RPMI7951 (cell line): ENCODE data around the gene TMEM255B. TPM values are rescaled to one million over a fixed set of nuclear protein-coding genes. Genes with fewer than 3 reads are reported as not detected.
"Not testable (repeated sequence)": the region's sequence is repeated elsewhere in the genome, so short reads cannot be mapped to it uniquely, and the experiment has no call there.

Experiments used
- DNase-seq: peaks from one replicate; pipeline ENCODE4 v3.0.0-alpha.2; 2012; ENCODE audit warnings: low read depth
- total RNA-seq: library from RNA; depleted of rRNA; stranded (reverse); fragments of >200 nt; shearing (Covaris generic); gene quantifications from 2 replicates; pipeline ENCODE4 v1.2.3, GENCODE V29; 2014

Gene TMEM255B
- total RNA-seq, 1 experiment from 2014 or later: 0.60 TPM

- peak; percentile 57 for DNase-seq
Measured at GRCh38 chr13:113786262-113786841, 27.3 kb downstream of the TMEM255B start.

DNA sequence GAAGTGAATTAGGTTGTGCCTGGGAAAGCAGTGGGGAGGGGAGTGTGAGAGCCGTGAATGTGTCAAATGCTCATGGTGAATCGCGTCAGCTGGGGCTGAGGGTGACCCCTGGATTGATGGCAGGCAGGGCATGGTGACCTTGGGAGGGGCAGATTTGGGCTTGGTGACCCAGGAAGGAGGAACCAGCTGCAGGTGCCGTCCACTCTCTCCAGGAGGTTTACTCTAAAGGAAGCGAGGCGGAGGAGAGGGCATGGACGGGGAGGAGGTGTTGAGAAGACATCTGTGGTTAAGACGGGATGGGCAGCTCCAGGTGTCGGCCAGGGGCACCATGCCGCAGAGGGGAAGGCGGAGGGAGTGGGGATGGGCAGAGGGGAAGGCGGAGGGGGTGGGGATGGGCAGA lies 28.7 kb downstream of the TMEM255B start:
- DNase-seq: no peak

GRCh38 chr13:113788413-113789135 lies 29.5 kb downstream of the TMEM255B start:
- DNase-seq: no peak

GRCh38 chr13:113789167-113789566 lies 30.1 kb downstream of the TMEM255B start:
- no peak for DNase-seq

GRCh38 chr13:113789931-113790330 lies 30.9 kb downstream of the TMEM255B start:
- DNase-seq: not testable (repeated sequence)

- DNase-seq: no peak
Measured at GRCh38 chr13:113791226-113791625, 32.2 kb downstream of the TMEM255B start.

GRCh38 chr13:113791761-113792160 lies 32.7 kb downstream of the TMEM255B start:
- DNase-seq: no peak

DNA sequence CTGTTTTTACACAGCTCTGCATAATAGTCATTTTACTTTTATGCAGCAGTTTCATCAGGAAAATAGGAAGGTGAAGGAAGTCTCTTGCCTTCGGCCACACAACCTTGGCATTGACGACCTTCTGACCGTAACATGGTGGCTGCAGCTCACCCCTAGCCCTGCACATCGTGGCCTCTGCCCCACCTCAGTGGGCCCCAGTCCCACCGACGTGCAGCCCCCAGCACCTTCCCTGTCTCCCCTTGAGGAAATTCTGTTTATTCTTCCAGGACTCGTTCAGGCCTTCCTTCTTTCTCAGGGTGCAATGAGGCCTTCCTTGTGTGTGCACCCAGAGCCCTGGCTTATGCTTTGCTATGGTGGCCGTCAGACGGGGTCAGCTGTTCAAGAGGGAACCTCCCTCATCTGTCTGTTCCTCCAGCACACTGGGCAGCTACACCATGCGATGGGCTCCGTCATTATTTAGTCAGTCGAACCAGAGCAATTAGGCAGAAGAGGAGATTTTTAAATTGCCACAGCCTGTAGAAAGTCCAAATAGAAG lies 33.3 kb downstream of the TMEM255B start:
- no peak for DNase-seq

DNA sequence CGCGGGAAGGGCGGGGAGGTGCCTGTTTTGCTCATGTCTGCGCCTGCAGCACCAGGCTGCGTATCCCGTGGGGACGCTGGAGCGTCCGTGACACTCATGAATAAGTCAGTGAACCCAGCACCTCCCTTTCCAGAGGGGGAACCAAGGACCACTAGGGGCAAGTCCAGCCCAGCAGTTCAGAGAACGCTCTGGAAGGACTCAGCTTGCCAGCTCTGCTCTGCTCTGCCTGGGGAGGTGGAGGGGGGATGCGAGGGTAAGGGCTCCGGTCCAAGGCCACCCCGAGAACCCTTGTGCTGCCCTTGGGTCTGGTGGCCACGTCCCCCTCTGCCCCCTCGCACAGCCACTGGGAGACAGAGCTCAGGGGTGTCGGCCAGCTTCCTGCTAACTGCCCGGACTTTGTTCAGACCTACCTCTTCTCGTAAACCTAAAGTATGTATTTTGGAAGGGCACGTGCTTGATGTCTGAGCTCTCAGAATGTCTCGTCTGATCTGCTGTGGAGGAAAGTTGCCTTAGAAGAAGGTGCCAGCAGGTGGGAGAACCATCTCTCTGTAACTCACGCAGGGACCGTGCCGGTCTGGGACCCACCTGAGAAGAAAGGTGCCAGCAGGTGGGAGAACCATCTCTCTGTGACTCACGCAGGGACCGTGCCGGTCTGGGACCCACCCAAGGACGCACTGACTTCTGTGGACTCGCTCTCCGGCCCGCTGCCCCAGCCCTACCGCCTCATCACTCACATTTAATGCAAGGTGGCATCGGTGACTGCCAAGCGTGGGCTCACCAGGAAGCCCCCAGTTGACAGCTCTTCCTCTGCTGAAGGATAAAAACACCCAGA lies 34.1 kb downstream of the TMEM255B start:
- no peak for DNase-seq

DNA sequence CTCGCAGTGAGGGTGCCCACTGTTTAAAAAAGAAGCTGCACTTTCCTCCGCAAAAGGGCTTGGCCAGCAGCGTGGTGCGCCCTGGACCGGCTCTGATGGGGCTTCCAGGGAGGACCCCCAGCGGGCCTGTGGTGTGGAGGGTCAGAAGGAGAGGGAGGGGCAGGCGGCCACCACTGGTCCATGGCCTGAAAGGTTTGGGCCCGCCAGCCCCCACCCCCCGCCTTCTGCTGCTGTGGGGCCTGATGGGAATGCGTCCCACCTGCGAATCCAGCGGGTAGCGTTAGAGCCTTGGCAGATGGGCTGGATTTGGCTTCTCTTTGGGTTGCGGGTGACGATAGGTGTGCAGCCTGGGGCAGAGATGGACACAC lies 34.7 kb downstream of the TMEM255B start:
- DNase-seq: no peak

DNA sequence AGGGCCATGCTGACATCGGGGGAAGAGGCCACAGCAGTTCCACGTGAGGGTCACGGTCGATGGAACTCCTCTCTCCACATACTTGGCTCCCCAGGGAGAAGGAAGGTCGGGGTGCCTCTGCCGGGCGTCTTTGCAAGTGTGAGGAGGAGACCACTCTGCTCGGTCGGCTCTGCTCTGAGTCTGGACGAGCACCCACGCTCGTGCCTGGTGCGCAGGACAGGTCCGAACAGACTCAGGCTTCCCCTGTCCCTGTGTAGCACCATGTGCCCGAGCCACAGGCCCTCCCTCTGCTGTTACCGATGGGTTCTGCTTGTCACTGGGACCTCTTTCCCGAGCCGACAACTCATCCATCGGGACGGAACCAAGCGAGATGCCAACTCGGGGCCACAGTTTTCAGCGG lies 35.1 kb downstream of the TMEM255B start:
- DNase-seq: no peak

DNA sequence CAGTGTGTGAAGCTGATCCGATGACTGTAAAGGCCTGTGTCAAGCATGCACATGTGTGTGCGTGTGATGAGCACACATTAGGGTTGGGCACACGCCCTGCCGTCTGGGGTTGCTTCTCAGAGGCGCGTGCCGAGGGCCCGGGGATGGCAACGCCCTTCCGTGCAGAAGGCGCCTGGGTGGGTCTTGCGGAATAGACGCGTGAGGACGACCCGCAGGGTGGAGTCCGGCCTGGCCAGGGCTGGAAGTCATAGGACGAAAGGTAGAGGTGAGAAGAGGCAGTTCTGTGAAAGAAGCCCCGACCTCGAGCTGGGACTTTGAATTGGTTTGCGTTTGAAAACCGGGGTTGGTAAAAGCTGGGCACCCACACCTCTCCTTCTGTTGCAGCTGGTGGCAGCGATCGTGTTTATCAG lies 35.7 kb downstream of the TMEM255B start:
- no peak for DNase-seq

GRCh38 chr13:113795362-113795761 lies 36.3 kb downstream of the TMEM255B start:
- DNase-seq: not testable (repeated sequence)

- no peak for DNase-seq
Measured at GRCh38 chr13:113796211-113796963, 37.4 kb downstream of the TMEM255B start.

DNA sequence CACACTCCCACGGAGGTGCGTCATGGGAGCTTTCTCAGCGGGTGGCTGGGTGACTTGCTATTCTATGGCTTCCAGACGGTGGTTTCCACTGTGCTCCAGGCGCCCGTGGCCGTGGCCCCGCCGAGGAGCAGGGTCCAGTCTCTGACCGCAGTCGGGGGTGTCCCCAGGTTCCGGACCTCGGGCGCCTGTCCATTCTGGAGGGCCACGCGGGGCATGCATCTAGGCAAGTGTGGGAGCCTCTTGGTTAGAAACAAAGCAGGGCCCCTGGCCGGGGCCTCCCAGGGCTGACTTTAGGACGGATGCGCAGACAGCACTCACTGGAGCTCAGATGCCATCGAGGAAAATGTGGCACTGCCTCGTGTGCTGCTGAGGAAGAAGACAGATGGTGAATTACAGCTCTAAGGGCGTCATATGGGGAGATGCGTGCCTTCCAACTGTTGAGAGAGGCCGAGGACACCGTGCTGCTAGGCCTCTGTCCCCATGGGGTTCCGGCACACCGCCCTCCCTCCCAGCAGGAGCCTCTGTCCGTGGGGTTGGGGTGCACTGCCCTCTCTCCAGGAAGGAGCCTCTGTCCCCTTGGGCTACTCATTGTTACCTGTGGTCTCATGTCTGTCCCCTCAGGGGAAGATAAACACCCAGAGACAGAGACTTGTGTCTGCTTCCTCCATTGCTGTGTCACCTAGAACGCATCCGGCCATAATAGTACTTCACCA lies 38.1 kb downstream of the TMEM255B start:
- no peak for DNase-seq

- DNase-seq: no peak
Measured at GRCh38 chr13:113798200-113798811, 39.3 kb downstream of the TMEM255B start.

DNA sequence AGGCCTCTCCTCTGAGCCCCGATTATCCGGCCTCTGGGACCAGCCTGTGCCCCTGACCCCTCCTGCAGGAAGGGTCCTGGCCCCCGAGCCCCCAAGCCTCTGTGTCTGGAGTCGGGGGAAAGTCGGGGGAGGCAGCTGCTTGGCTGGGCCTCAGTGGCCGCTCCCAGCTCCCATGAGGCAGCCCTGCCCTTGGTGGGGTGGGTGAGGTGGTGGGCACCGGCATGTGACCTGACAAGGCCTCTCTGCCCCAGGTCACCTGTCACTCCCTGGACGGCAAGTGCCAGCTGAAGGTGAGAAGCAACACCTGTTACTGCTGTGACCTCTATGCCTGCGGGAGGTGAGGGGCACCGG lies 41.5 kb downstream of the TMEM255B start:
- DNase-seq: no peak

GRCh38 chr13:113801289-113801961 lies 42.4 kb downstream of the TMEM255B start:
- no peak for DNase-seq

GRCh38 chr13:113802090-113802531 lies 43.1 kb downstream of the TMEM255B start:
- DNase-seq: peak; percentile 87

DNA sequence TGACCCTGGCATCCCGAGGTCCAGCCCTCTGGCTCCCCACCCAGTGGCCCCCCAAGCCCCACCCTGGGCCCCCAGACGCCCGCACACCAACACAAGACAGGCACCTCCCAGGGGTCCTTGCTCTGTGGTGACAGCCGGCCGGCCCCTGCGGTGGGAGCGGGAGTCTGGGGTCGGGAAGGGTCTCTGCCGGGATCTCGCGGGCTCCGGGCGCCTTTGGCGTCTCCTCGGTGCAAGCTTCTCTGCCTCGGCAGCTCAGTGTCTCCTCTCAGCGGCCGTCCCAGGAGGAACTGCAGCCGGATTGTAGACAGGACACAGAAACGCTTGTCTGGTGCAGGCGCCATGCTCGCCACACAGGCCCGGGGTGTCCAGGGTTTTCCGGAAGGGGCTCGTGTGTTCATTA lies 43.7 kb downstream of the TMEM255B start:
- DNase-seq: no peak
